PC-9 (cell line): Measurements from ENCODE around the gene TFAP2D.

Source experiments
- EZH2 ChIP-seq: fragments of 200-600 bp; sonication (generic); IDR thresholded peaks from 2 replicates; pipeline ENCODE4 v1.8.0; 2017; ENCODE audit warnings: antibody characterized with exemption, low read depth
- TF ChIP-seq, protein P1 (sequence below): fragments of 200-600 bp; sonication (generic); conservative IDR thresholded peaks from 2 replicates; pipeline ENCODE4 v1.6.1; 2017; ENCODE audit warnings: mixed run types, antibody characterized with exemption, mild to moderate bottlenecking, moderate library complexity

- TF ChIP-seq, protein P1, sequence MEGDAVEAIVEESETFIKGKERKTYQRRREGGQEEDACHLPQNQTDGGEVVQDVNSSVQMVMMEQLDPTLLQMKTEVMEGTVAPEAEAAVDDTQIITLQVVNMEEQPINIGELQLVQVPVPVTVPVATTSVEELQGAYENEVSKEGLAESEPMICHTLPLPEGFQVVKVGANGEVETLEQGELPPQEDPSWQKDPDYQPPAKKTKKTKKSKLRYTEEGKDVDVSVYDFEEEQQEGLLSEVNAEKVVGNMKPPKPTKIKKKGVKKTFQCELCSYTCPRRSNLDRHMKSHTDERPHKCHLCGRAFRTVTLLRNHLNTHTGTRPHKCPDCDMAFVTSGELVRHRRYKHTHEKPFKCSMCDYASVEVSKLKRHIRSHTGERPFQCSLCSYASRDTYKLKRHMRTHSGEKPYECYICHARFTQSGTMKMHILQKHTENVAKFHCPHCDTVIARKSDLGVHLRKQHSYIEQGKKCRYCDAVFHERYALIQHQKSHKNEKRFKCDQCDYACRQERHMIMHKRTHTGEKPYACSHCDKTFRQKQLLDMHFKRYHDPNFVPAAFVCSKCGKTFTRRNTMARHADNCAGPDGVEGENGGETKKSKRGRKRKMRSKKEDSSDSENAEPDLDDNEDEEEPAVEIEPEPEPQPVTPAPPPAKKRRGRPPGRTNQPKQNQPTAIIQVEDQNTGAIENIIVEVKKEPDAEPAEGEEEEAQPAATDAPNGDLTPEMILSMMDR: no peak
- no peak for TF ChIP-seq EZH2
Observed at GRCh38 chr6:50816947-50817645, 103.8 kb downstream of the TFAP2D start.
